Stimulated activated CD8-positive, alpha-beta memory T cell treated with anti-CD3 and anti-CD28 coated beads, Interleukin-7, amount 100 ng/mL, for 48 hours (primary cell): ENCODE results near the gene TGFB1I1.
"Not testable (repeated sequence)": the region's sequence is repeated elsewhere in the genome, so short reads cannot be mapped to it uniquely, and the experiment has no call there.

Experiments
- DNase-seq, 2 donors: peaks; one replicate each; pipeline ENCODE4 v3.0.0-alpha.2; 2020; ENCODE audit warnings: low read depth in 1 of 2; ENCODE audit errors: extremely low read depth in 1 of 2

TGFB1I1 gene

DNA sequence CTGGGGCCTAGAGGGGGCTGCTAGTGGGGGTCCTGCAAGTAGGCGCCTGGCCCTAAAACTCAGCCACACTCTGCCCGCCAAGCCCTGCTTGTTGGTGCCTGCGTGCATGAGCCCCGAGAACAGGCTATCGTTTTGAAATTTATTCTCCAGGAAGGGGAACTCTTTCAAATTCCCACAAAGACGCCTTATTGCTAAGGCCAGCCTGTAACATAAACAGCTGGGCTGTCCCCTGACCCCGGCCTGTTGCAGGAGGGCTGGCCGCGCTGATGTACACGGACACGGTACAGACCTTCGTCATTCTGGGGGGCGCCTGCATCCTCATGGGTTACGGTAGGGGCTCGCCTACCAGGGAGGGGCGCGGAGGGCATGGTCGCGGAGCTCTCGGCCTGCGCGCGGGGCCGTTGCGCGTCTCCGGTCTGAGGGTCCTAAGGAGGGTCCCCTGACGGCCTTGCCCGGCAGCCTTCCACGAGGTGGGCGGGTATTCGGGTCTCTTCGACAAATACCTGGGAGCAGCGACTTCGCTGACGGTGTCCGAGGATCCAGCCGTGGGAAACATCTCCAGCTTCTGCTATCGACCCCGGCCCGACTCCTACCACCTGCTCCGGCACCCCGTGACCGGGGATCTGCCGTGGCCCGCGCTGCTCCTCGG is 15.2 kb downstream of the TGFB1I1 start:
- no peak for DNase-seq

DNA sequence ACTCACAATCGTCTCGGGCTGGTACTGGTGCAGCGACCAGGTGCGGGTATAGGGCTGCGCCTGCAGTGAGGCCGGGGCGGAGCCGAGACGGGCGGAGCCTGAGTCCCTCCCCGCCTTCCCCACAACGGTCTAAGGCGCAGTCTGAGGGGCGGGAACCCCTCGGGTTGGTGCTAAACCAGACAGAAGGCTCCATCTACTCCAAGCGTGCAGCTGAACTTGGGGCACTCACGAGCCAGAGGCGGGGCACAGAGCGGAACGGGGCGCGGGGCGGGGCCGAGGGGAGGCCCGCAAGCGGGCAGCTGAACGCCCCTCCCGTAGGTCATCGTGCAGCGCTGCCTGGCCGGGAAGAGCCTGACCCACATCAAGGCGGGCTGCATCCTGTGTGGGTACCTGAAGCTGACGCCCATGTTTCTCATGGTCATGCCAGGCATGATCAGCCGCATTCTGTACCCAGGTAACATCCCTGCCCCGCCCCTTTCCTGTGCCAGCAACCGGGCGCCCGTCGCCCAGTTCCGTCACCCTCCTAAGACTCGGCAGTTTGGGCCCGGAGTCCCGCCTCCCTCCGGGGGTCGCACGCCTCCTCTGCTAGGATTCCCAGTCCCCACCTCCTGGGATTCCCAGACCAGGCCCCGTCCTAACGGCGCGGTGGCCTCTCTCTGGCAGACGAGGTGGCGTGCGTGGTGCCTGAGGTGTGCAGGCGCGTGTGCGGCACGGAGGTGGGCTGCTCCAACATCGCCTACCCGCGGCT is 15.9 kb downstream of the TGFB1I1 start:
- DNase-seq = peak in 1 of 2 donors; percentile 51

- no peak for DNase-seq
Measured at GRCh38 chr16:31488468-31489297, 16.7 kb downstream of the TGFB1I1 start.

GRCh38 chr16:31489298-31489564 is 17.3 kb downstream of the TGFB1I1 start:
- no peak for DNase-seq

- no peak for DNase-seq
Measured at GRCh38 chr16:31489616-31490584, 17.9 kb downstream of the TGFB1I1 start.

GRCh38 chr16:31491778-31492418 is 19.9 kb downstream of the TGFB1I1 start:
- no peak for DNase-seq

- no peak for DNase-seq
Measured at GRCh38 chr16:31493506-31494125, 21.7 kb downstream of the TGFB1I1 start.

GRCh38 chr16:31496670-31497069 is 24.7 kb downstream of the TGFB1I1 start:
- no peak for DNase-seq

- no peak for DNase-seq
Measured at GRCh38 chr16:31498493-31498892, 26.5 kb downstream of the TGFB1I1 start.

DNA sequence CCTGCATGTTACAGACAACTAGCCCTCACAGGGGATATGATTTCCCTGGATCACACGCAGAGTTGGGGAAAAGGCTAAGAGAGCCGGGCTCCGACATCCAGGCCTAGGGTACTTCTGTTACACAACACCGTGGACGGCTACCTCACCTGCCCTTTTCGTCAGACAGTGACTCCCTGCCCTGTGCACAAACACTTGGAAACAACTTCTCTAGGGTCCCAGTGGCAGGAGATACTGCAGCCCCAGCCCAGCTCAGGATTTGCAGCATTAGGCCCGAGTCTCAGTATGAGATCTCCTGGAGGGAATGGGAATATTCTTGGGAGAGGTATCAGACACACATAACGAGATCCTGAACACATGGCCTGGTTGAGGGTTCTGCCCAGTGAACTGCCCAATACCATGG is 28.0 kb downstream of the TGFB1I1 start:
- DNase-seq = no peak

DNA sequence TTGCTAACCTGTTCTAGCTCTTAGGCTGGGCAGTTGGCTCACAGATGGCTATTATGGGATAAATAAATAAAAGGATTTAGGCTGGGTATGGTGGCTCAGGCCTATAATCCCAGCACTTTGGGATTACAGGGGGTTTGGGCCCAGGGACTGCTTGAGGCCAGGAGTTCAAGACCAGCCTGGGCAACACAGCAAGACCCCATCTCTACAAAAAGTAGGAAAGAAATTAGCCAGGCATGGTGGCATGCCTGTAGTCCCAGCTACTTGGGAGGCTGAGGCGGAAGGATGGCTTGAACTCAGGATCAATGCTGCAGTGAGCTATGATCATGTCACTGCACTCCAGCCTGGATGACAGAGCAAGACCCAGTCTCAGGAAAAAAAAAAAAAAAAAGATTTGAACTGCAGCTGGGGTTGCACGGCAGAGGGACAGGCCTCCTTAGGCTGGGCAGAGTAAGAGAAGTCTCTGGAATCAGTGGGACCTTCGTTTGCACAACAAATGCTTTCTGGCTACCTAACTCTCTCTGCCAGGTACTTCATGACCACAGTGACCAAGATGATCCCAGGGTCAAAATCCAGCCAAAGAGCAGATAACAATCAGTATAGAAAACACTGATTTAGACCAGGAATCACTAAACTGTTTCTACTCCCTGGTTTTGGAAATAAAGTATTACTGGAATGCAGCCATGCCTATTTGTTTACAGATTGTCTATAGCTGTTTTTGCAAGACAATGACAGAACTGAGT is 29.4 kb downstream of the TGFB1I1 start:
- no peak for DNase-seq

DNA sequence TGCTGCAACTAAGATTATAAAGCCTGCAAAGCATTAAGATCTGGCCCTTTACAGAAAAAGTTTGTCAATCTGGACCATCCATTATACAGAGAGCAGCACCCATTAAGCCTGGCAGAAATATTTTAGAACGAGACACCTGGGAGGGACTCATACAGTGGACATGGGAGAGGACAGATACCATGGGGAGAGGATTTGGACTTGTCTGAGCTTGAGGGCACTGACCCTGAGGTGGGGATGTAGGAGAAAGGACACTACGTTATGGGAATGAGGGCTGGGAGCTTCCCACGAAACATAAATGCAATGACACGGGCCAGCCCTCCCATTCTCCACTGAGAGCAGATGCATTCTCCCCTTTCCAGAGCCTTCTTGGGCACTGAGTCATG is 30.0 kb downstream of the TGFB1I1 start:
- DNase-seq = no peak

GRCh38 chr16:31502981-31503380 is 31.0 kb downstream of the TGFB1I1 start:
- DNase-seq = no peak

DNA sequence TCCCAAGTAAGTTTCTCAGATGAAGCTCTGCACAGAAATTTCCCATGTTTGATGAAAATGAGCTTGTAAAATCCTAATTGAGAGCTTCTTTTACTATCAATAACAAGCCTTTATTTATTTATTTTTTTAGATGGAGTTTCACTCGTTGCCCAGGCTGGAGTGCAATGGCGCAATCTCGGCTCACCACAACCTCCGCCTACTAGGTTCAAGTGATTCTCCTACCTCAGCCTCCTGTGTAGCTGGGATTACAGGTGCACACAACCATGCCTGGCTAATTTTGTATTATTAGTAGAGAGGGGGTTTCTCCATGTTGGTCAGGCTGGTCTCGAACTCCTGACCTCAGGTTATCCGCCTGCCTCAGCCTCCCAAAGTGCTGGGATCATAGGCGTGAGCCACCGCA is 31.6 kb downstream of the TGFB1I1 start:
- not testable (repeated sequence) for DNase-seq

DNA sequence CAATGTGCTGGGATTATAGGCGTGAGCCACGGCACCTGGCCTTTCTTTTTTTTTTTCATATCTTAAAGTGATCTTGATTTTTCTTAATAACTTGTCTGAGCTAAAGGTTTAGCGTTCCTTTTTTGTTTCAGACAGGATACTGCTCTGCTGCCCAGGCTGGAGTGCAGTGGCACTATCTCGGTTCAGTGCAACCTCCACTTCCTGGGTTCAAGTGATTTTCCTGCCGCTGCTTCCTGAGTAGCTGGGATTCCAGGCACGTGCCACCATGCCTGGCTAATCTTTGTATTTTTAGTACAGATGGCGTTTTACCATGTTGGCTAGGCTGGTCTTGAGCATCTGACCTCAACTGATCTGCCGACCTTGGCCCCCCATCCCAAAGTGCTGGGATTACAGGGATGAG is 32.2 kb downstream of the TGFB1I1 start:
- DNase-seq = no peak

DNA sequence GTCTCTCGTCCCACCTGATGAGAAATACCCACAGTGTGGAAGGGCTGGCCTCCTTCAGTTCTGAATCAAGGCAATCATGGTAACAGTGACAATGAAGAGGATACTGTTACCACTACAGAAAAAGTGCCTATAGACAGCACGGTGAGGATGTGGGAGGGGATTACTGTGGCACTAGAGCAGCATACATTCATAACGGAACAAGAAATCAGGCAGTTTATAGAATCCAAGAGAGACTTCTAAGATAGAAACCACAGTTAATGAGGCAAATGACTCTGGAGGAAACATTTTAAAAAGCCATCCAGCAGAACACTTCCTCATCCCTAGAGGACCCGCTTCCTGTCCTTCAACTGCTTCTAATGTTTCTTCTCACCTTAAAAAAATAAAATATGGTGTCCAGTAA is 33.5 kb downstream of the TGFB1I1 start:
- no peak for DNase-seq

DNA sequence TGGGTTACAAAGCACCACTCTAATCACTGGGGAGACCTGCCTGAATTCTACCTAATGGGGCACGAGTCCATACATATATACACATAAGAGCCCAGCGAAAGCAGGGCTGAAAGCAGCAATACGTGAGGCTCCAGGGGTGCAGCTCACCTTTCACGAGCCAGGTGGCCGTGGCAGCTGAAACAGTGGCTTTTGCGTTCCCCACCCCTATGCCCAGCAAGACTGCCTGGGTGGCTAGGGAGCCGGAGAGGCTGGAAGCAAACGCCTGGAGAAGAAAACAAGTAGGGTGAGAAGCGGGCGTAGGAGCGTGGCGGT is 35.6 kb downstream of the TGFB1I1 start:
- no peak for DNase-seq

- DNase-seq = peak; percentile 80 to 83
Measured at GRCh38 chr16:31507929-31508705, 36.2 kb downstream of the TGFB1I1 start, which contains the start of gene RUSF1. Gene RUSF1, minus strand, starts transcription at chr16:31508391. Its CDS starts 18 bp downstream, at chr16:31508373.
